ENCODE data around the gene CACNA1I. TPM values are rescaled to one million over a fixed set of nuclear protein-coding genes. Genes with fewer than 3 reads are reported as not detected.
A peak's percentile ranks its signal among the peaks of the same experiment; 100 is the strongest.

The CACNA1I gene
- total and polyA plus RNA-seq, 3 experiments from 2014 or later: 0.71 to 4.6 (median 4.6) TPM

DNA sequence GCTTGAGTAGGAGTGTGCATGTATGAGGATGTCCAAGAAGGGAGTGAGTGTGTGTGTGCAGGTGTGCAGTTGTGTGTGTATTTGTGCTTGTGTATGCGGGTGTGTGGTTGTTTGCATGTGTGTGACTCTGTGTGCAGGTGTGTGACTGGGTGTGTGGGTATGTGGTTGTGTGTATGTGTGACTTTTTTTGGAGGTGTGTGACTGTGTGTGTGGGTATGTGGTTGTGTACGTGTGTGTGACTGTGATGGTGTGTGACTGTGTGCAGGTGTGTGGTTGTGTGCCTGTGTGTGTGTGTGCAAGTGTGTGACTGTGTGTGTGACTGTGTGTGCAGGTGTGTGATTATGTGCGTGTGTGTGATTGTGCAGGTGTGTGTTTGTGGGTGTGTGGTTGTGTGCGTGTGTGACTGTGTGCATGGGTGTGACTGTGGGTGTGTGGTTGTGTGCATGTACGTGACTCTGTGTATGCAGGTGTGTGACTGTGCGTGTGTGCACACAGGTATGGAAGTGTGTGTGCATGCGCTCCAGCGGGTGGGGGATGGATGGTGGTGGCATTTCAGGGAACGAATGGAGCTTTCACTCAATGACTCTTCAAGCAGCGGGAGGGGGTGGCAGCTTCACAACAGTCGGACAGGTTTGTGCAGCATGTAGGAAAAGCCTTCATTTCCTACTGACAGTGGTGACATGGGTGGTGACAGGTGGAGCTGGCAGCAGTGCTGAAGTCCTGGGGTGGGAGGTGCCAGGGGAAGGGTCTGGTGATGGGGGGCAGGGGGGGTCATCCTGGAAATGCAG, 47.6 kb downstream of the CACNA1I start:
- peak overlapping the region in 1 of 8 donors; percentile 1 for H3K27ac Mint-ChIP-seq
- Histone ChIP-seq H3K27ac (ENCODE audit: low read depth, low read length) (no peak overlapping the region), H3K9me3 (ENCODE audit: low read length) (no peaks in the 10 kb centered on the region), H3K27me3 (ENCODE audit: insufficient read depth, low read length, poor library complexity, severe bottlenecking) (no peaks in the 10 kb centered on the region), H3K4me3 (ENCODE audit: low read length) (no peak overlapping the region), H3K36me3 (ENCODE audit: insufficient read depth, low read length) (no peaks in the 10 kb centered on the region), H3K4me1 (ENCODE audit: insufficient read depth, low read length) (peaks cover 11% of the 10 kb centered on the region)
- H3K36me3 Mint-ChIP-seq: peaks cover 0 to 12% (median 0%) of the 10 kb centered on the region in 3 donors
- DNase-seq: no peak
- H3K4me3 Mint-ChIP-seq: no peak overlapping the region
- POLR2A ChIA-PET: no interaction called here
- no peaks in the 10 kb centered on the region for H3K9me3 Mint-ChIP-seq
- peaks cover 4 to 13% (median 9%) of the 10 kb centered on the region in 3 donors for H3K4me1 Mint-ChIP-seq
- CTCF ChIA-PET: no interaction called here
- peaks cover 16 to 40% of the 10 kb centered on the region in 2 donors for H3K27me3 Mint-ChIP-seq

DNA sequence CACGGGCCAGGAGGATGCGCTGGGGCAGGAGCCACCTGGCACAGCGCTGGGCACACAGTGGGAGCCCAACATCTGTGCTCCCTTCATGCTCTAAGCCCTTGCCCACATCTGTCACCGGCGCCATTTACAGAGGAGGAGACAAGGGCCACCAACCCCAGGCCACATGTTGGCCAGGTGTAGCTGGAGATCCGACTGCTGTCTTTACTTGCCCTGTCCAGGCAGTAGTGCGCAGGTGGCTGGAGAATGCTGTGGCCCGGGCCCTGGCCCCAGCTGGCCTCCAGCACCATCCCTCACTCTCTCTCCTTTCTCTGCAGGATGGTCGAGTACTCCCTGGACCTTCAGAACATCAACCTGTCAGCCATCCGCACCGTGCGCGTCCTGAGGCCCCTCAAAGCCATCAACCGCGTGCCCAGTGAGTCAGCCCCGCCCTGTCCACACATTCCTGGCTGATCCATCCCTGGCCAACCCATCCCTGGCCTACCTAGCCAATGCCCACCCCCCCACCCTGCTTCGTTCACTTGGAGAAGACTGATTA, 48.5 kb downstream of the CACNA1I start:
- Mint-ChIP-seq H3K36me3 (peaks cover 0 to 12% (median 0%) of the 10 kb centered on the region in 3 donors), H3K4me1 (peaks cover 2 to 10% (median 5%) of the 10 kb centered on the region in 3 donors), H3K9me3 (no peaks in the 10 kb centered on the region), H3K27me3 (peaks cover 15 to 40% of the 10 kb centered on the region in 2 donors), H3K4me3 (no peak overlapping the region), H3K27ac (no peak overlapping the region)
- Histone ChIP-seq H3K9me3 (ENCODE audit: low read length) (no peaks in the 10 kb centered on the region), H3K4me1 (ENCODE audit: insufficient read depth, low read length) (peaks cover 6% of the 10 kb centered on the region), H3K4me3 (ENCODE audit: low read length) (no peak overlapping the region), H3K36me3 (ENCODE audit: insufficient read depth, low read length) (no peaks in the 10 kb centered on the region), H3K27me3 (ENCODE audit: insufficient read depth, low read length, poor library complexity, severe bottlenecking) (no peaks in the 10 kb centered on the region), H3K27ac (ENCODE audit: low read depth, low read length) (no peak overlapping the region)
- ChIA-PET CTCF (no interaction called here), POLR2A (no interaction called here)
- DNase-seq: no peak

DNA sequence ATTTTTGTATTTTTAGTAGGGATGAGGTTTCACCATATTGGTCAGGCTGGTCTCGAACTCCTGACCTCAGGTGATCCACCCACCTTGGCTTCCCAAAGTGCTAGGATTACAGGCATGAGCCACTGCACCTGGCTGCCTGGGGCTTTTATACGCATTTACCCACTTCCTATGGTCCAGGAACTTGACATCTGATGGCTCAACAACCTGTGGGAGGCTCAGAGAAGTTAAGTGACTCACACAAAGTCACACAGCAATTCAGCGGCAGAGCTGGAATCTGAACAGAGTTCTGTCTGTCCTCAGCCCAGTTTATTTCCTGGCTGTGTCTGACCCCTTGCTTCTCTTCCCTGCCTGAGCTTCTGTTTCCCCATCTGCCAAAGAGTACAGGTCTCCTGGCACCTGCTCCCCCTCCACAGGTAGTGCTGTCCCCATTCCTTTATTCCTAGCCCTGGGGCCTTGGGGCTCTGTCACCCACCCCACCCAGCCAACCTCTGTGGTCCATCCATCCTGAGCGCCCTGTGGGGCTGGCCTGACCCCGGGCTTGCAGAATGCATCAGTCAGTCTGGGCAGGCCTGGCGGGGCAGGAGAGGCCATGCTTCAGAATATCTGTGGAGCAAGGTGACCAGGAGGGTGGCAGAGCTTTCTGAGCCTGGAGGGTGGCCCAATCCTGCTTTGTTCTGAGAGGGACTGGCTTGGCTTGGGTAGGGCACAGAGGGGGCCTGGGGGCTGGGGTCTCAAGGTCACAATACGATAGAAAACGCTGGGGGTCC, 50.6 kb downstream of the CACNA1I start:
- peak overlapping the region in 1 of 8 donors; percentile 21 for H3K27ac Mint-ChIP-seq
- Histone ChIP-seq H3K27me3 (ENCODE audit: insufficient read depth, low read length, poor library complexity, severe bottlenecking) (no peaks in the 10 kb centered on the region), H3K27ac (ENCODE audit: low read depth, low read length) (no peak overlapping the region), H3K4me1 (ENCODE audit: insufficient read depth, low read length) (peaks cover 6% of the 10 kb centered on the region), H3K9me3 (ENCODE audit: low read length) (no peaks in the 10 kb centered on the region), H3K4me3 (ENCODE audit: low read length) (no peak overlapping the region), H3K36me3 (ENCODE audit: insufficient read depth, low read length) (no peaks in the 10 kb centered on the region)
- no peak for DNase-seq
- peaks cover 18 to 38% of the 10 kb centered on the region in 2 donors for H3K27me3 Mint-ChIP-seq
- no peaks in the 10 kb centered on the region for H3K9me3 Mint-ChIP-seq
- POLR2A ChIA-PET: no interaction called here
- H3K4me1 Mint-ChIP-seq: peaks cover 2 to 10% (median 5%) of the 10 kb centered on the region in 3 donors
- H3K4me3 Mint-ChIP-seq: no peak overlapping the region
- CTCF ChIA-PET: interaction anchor here (0.6 to 1.8 kb wide), 2 partner anchors 313 to 404 kb away, joined by 3 to 9 read pairs; no protein-coding TSS in a partner anchor
- H3K36me3 Mint-ChIP-seq: peaks cover 0 to 12% (median 0%) of the 10 kb centered on the region in 3 donors

DNA sequence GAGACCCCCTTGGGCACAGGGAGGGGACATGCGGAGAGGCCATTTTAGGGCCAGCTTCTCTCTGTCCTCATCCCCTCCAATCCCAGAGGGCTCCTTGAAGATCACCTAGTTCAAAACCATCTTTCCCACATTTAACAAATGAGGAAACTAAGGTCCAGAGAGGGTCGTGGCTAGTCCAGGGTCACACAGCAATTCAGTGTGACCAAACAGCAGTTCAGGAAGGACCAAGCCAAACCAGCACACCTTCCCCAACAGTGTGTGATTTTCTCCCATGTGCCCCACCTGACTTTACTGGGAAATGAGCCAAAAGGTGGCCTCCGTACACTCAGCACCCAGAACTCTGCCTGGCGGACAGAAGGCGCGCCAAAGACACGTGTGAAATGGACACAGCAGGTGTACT, 51.3 kb downstream of the CACNA1I start:
- no peak overlapping the region for H3K4me3 Mint-ChIP-seq
- H3K9me3 Mint-ChIP-seq: no peaks in the 10 kb centered on the region
- no peaks in the 10 kb centered on the region for H3K27me3 ChIP-seq (ENCODE audit: insufficient read depth, low read length, poor library complexity, severe bottlenecking)
- DNase-seq: no peak
- H3K9me3 ChIP-seq (ENCODE audit: low read length): no peaks in the 10 kb centered on the region
- H3K4me3 ChIP-seq (ENCODE audit: low read length): no peak overlapping the region
- ChIA-PET POLR2A (no interaction called here), CTCF (interaction anchor here (1.0 to 1.8 kb wide), 3 partner anchors 9 to 403 kb away, joined by 3 to 9 read pairs (median 3); no protein-coding TSS in a partner anchor)
- peaks cover 6% of the 10 kb centered on the region for H3K4me1 ChIP-seq (ENCODE audit: insufficient read depth, low read length)
- H3K4me1 Mint-ChIP-seq: peaks cover 2 to 8% (median 5%) of the 10 kb centered on the region in 3 donors
- no peak overlapping the region for H3K27ac Mint-ChIP-seq
- peaks cover 0 to 12% (median 0%) of the 10 kb centered on the region in 3 donors for H3K36me3 Mint-ChIP-seq
- H3K36me3 ChIP-seq (ENCODE audit: insufficient read depth, low read length): no peaks in the 10 kb centered on the region
- no peak overlapping the region for H3K27ac ChIP-seq (ENCODE audit: low read depth, low read length)
- H3K27me3 Mint-ChIP-seq: peaks cover 19 to 38% of the 10 kb centered on the region in 2 donors

DNA sequence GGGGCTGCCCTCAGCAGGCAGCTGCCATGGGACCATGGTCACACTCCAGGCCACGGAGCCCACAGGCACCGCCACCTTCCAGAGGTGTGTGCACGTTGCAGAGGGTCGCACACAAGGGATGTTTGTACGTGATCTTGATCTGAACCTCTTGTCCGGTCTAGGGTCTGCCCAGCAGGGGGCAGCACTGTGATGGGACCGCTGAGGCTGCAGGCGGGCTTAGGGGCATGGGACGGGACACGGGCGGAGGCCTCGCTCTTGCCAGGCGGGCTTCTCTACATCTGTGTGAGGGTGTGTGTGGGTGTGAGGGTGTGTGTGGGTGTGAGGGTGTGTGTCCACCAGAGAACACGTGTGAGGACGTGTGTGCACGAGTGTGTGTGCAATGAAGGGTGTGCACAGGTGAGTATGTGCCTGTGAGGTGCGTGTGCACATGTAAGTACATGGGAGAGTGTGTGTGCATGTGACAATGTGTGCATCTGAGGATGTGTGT, 52.4 kb downstream of the CACNA1I start:
- H3K4me1 Mint-ChIP-seq: peaks cover 0 to 2% (median 2%) of the 10 kb centered on the region in 3 donors
- DNase-seq: peak; percentile 52 to 82 (median 62)
- H3K4me3 ChIP-seq (ENCODE audit: low read length): no peak overlapping the region
- no peak overlapping the region for H3K4me3 Mint-ChIP-seq
- H3K36me3 Mint-ChIP-seq: peaks cover 0 to 9% (median 0%) of the 10 kb centered on the region in 3 donors
- POLR2A ChIA-PET: no interaction called here
- no peaks in the 10 kb centered on the region for H3K9me3 ChIP-seq (ENCODE audit: low read length)
- no peak overlapping the region for H3K27ac ChIP-seq (ENCODE audit: low read depth, low read length)
- peaks cover 3% of the 10 kb centered on the region for H3K4me1 ChIP-seq (ENCODE audit: insufficient read depth, low read length)
- H3K36me3 ChIP-seq (ENCODE audit: insufficient read depth, low read length): no peaks in the 10 kb centered on the region
- no peaks in the 10 kb centered on the region for H3K9me3 Mint-ChIP-seq
- no peaks in the 10 kb centered on the region for H3K27me3 ChIP-seq (ENCODE audit: insufficient read depth, low read length, poor library complexity, severe bottlenecking)
- CTCF ChIA-PET: interaction anchor here (1.0 to 1.8 kb wide), 3 partner anchors 10 to 402 kb away, joined by 3 to 9 read pairs (median 3); no protein-coding TSS in a partner anchor
- peaks cover 15 to 38% of the 10 kb centered on the region in 2 donors for H3K27me3 Mint-ChIP-seq
- H3K27ac Mint-ChIP-seq: no peak overlapping the region

DNA sequence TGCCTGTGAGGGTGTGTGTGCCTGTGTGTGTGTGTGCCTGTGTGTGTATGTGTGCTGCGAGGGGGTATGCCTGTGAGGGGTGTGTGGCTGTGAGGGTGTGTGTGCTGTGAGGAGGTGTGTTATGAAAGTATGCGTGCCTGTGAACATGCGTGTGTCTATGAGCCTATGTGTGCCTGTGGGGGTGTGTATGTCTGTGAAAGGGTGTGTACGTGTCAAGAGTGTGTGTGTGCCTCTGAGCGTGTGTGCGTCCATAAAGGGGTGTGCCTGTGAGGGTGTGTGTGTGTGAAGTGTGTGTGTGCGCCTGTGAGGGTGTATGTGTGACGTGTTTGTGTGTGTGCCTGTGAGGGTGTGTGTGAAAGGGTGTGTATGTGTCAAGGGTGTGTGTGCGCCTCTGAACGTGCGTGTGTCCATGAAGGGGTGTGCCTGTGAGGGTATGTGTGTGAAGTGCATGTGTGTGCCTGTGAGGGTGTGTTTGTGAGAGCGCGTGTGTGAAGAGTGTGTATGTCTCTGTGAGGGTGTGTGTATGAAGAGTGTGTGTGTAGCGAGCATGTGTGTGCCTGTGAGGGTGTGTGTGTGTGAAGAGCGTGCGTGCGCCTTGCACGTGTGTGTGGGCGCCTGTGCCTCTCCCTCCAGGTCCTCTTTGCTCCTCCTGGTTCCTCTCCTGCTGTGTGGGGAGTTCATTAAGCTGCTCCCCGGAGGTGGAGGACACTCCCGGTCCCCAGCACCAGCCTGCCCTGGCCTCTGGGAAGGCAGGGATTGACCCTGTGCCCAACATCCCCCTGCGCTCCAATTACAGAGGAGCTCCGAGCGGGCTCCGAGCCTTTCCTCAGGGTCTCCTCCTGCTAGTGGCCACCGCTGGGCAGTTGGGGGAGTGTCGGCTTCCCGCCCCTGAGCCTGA, 53.3 kb downstream of the CACNA1I start:
- Mint-ChIP-seq H3K9me3 (no peaks in the 10 kb centered on the region), H3K27ac (no peak overlapping the region), H3K4me1 (no peaks in the 10 kb centered on the region), H3K36me3 (peaks cover 0 to 5% (median 0%) of the 10 kb centered on the region in 3 donors), H3K27me3 (peaks cover 12 to 30% of the 10 kb centered on the region in 2 donors), H3K4me3 (no peak overlapping the region)
- no peak overlapping the region for H3K27ac ChIP-seq (ENCODE audit: low read depth, low read length)
- H3K27me3 ChIP-seq (ENCODE audit: insufficient read depth, low read length, poor library complexity, severe bottlenecking): no peaks in the 10 kb centered on the region
- no peak for DNase-seq
- ChIA-PET CTCF (interaction anchor here (0.6 to 1.0 kb wide), 2 partner anchors 90 to 227 kb away, joined by 3 read pairs; no protein-coding TSS in a partner anchor), POLR2A (no interaction called here)
- no peak overlapping the region for H3K4me3 ChIP-seq (ENCODE audit: low read length)
- no peaks in the 10 kb centered on the region for H3K36me3 ChIP-seq (ENCODE audit: insufficient read depth, low read length)
- no peaks in the 10 kb centered on the region for H3K9me3 ChIP-seq (ENCODE audit: low read length)
- H3K4me1 ChIP-seq (ENCODE audit: insufficient read depth, low read length): no peaks in the 10 kb centered on the region

DNA sequence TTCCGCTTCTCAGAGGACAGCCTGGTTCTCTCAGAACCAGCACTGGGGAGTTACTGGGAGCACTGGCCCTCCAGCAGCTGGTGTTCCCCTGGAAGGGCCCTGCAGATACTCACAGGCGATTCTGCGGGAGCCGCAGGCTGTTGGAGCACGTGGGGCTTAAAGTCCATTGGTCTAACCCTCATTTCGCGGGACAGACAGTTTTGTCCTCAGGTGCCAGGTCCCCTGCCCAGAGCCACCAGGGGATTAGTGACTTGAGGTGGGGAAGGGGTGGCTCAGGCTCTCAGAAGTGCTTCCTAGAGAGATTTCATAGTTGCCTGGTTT, 53.9 kb downstream of the CACNA1I start:
- Mint-ChIP-seq H3K27ac (no peak overlapping the region), H3K4me3 (no peak overlapping the region), H3K9me3 (no peaks in the 10 kb centered on the region), H3K36me3 (peaks cover 0 to 5% (median 0%) of the 10 kb centered on the region in 3 donors), H3K27me3 (peaks cover 14 to 32% of the 10 kb centered on the region in 2 donors), H3K4me1 (no peaks in the 10 kb centered on the region)
- H3K27me3 ChIP-seq (ENCODE audit: insufficient read depth, low read length, poor library complexity, severe bottlenecking): no peaks in the 10 kb centered on the region
- DNase-seq: no peak
- POLR2A ChIA-PET: no interaction called here
- CTCF ChIA-PET: interaction anchor here (0.6 to 1.6 kb wide), 3 partner anchors 91 to 399 kb away, joined by 3 to 5 read pairs (median 3); no protein-coding TSS in a partner anchor
- no peaks in the 10 kb centered on the region for H3K4me1 ChIP-seq (ENCODE audit: insufficient read depth, low read length)
- H3K27ac ChIP-seq (ENCODE audit: low read depth, low read length): no peak overlapping the region
- no peak overlapping the region for H3K4me3 ChIP-seq (ENCODE audit: low read length)
- no peaks in the 10 kb centered on the region for H3K9me3 ChIP-seq (ENCODE audit: low read length)
- no peaks in the 10 kb centered on the region for H3K36me3 ChIP-seq (ENCODE audit: insufficient read depth, low read length)

All from CD8-positive, alpha-beta memory T cell (primary cell).